MM.1S (cell line): ENCODE measurements around the gene NOSIP.

Experiments
- DNase-seq: peaks from one replicate; pipeline ENCODE4 v3.0.0-alpha.2; 2015
- H2AFZ ChIP-seq: fragments of 300-600 bp; sonication (generic); 2 replicates; pipeline ENCODE4 v1.6.0; 2016; ENCODE audit warnings: antibody characterized with exemption, low read length
- H3F3A ChIP-seq: fragments of 300-600 bp; sonication (generic); 2 replicates; pipeline ENCODE4 v1.6.1; 2016; ENCODE audit warnings: mild to moderate bottlenecking, antibody characterized with exemption, low read length, moderate library complexity, mixed read lengths; ENCODE audit not compliant: insufficient read depth
- H3K27ac ChIP-seq: fragments of 300-600 bp; sonication (generic); 2 replicates; pipeline ENCODE4 v1.5.1; 2016; ENCODE audit warnings: mild to moderate bottlenecking, low read length
- H3K27me3 ChIP-seq: fragments of 300-600 bp; sonication (generic); replicated peaks from 2 replicates; pipeline ENCODE4 v1.6.0; 2016; ENCODE audit warnings: low read length; ENCODE audit not compliant: insufficient read depth
- H3K36me3 ChIP-seq: fragments of 300-600 bp; sonication (generic); replicated peaks from 2 replicates; pipeline ENCODE4 v1.6.1; 2016; ENCODE audit warnings: mild to moderate bottlenecking, low read length, mixed read lengths; ENCODE audit not compliant: insufficient read depth
- H3K4me1 ChIP-seq: fragments of 300-600 bp; sonication (generic); 2 replicates; pipeline ENCODE4 v1.6.1; 2016; ENCODE audit warnings: low read length, mixed read lengths
- H3K4me2 ChIP-seq: fragments of 300-600 bp; sonication (generic); 2 replicates; pipeline ENCODE4 v1.6.0; 2016; ENCODE audit warnings: low read depth, low read length
- H3K4me3 ChIP-seq: fragments of 300-600 bp; sonication (generic); 2 replicates; pipeline ENCODE4 v1.5.1; 2016; ENCODE audit warnings: low read length, mixed read lengths
- H3K79me2 ChIP-seq: fragments of 300-600 bp; sonication (generic); 2 replicates; pipeline ENCODE4 v1.6.1; 2016; ENCODE audit warnings: mixed run types, low read length, mixed read lengths
- H3K9ac ChIP-seq: fragments of 300-600 bp; sonication (generic); 2 replicates; pipeline ENCODE4 v1.6.1; 2016; ENCODE audit warnings: low read length, mixed read lengths
- H3K9me2 ChIP-seq: fragments of 300-600 bp; sonication (generic); replicated peaks from 2 replicates; pipeline ENCODE4 v1.6.1; 2016; ENCODE audit warnings: mild to moderate bottlenecking, low read length, mixed read lengths; ENCODE audit not compliant: insufficient read depth
- H3K9me3 ChIP-seq: fragments of 300-600 bp; sonication (generic); replicated peaks from 2 replicates; pipeline ENCODE4 v1.6.1; 2016; ENCODE audit warnings: mild to moderate bottlenecking, low read length, mixed read lengths; ENCODE audit not compliant: insufficient read depth
- H4K20me1 ChIP-seq: fragments of 300-600 bp; sonication (generic); 2 replicates; pipeline ENCODE4 v1.6.1; 2016; ENCODE audit warnings: mild to moderate bottlenecking, low read length, moderate library complexity, mixed read lengths; ENCODE audit not compliant: insufficient read depth
- CTCF ChIP-seq: fragments of 300-600 bp; sonication (generic); IDR thresholded peaks from 2 replicates; pipeline ENCODE4 v1.5.1; 2016; ENCODE audit warnings: antibody characterized with exemption, low read length, mixed read lengths
- EZH2 ChIP-seq: fragments of 300-600 bp; sonication (generic); optimal IDR thresholded peaks from 2 replicates; pipeline ENCODE3; 2017; ENCODE audit warnings: low read depth, mild to moderate bottlenecking, antibody characterized with exemption, low read length, mixed read lengths
- EZH2phosphoT487 ChIP-seq: fragments of 300-600 bp; sonication (generic); IDR thresholded peaks from 2 replicates; pipeline ENCODE4 v1.6.1; 2018; ENCODE audit warnings: antibody characterized with exemption, low read length

NOSIP gene

GRCh38 chr19:49601482-49602038 lies 21.2 kb upstream of the NOSIP start:
- no peak overlapping the region for H3K27ac ChIP-seq
- no peaks in the 10 kb centered on the region for H3K4me1 ChIP-seq
- no peaks in the 10 kb centered on the region for H3K9me3 ChIP-seq
- no peak overlapping the region for H2AFZ ChIP-seq
- H3K4me2 ChIP-seq, result no peak overlapping the region
- H3F3A ChIP-seq, result no peaks in the 10 kb centered on the region
- H3K27me3 ChIP-seq, result no peaks in the 10 kb centered on the region
- H3K9me2 ChIP-seq, result no peaks in the 10 kb centered on the region
- TF ChIP-seq CTCF, result no peak
- TF ChIP-seq EZH2, result no peak
- no peak for TF ChIP-seq EZH2phosphoT487
- peaks cover 44% of the 10 kb centered on the region for H3K79me2 ChIP-seq
- no peak overlapping the region for H3K9ac ChIP-seq
- H3K36me3 ChIP-seq, result no peaks in the 10 kb centered on the region
- H4K20me1 ChIP-seq, result no peaks in the 10 kb centered on the region
- H3K4me3 ChIP-seq, result no peak overlapping the region
- DNase-seq, result no peak

GRCh38 chr19:49599378-49600295 lies 19.3 kb upstream of the NOSIP start:
- Histone ChIP-seq H3F3A (no peaks in the 10 kb centered on the region), H3K27me3 (no peaks in the 10 kb centered on the region), H3K79me2 (peaks cover 49% of the 10 kb centered on the region), H3K27ac (no peak overlapping the region), H3K4me3 (no peak overlapping the region), H2AFZ (no peak overlapping the region), H3K9me3 (no peaks in the 10 kb centered on the region), H3K4me2 (no peak overlapping the region), H4K20me1 (no peaks in the 10 kb centered on the region), H3K9ac (no peak overlapping the region), H3K4me1 (no peaks in the 10 kb centered on the region), H3K9me2 (no peaks in the 10 kb centered on the region), H3K36me3 (no peaks in the 10 kb centered on the region)
- TF ChIP-seq CTCF (no peak), EZH2 (no peak), EZH2phosphoT487 (no peak)
- no peak for DNase-seq

- Histone ChIP-seq H4K20me1 (no peaks in the 10 kb centered on the region), H3K4me2 (no peak overlapping the region), H3K79me2 (peaks cover 54% of the 10 kb centered on the region), H3K27me3 (no peaks in the 10 kb centered on the region), H3K4me1 (peaks cover 6% of the 10 kb centered on the region), H3F3A (peaks cover 4% of the 10 kb centered on the region), H3K4me3 (no peak overlapping the region), H3K9me3 (no peaks in the 10 kb centered on the region), H3K36me3 (no peaks in the 10 kb centered on the region), H3K27ac (no peak overlapping the region), H3K9ac (no peak overlapping the region), H2AFZ (no peak overlapping the region), H3K9me2 (no peaks in the 10 kb centered on the region)
- no peak for TF ChIP-seq CTCF
- TF ChIP-seq EZH2, result no peak
- TF ChIP-seq EZH2phosphoT487, result no peak
- no peak for DNase-seq
Observed at GRCh38 chr19:49597703-49597974, 17.3 kb upstream of the NOSIP start.
